Measurements from ENCODE around the gene CLEC16A.

- no peak for TF ChIP-seq EZH2 (IDR thresholded peaks at IDR 0.05; ENCODE audit: borderline replicate concordance, insufficient read depth, low read depth, low read length, poor library complexity, severe bottlenecking)
- TF ChIP-seq CTCF (IDR thresholded peaks at IDR 0.05), result no peak
These were observed 14.8 kb downstream of the CLEC16A start for GRCh38 chr16:10959161-10959560.
